ENCODE measurements around the gene AKAP13. TPM values are rescaled to one million over a fixed set of nuclear protein-coding genes. Genes with fewer than 3 reads are reported as not detected.

The AKAP13 gene
- total and polyA plus RNA-seq, 2 donors (not counting 1 experiment from before 2014, with no cell fraction given) = 73.8 to 358 TPM

GRCh38 chr15:85589851-85590250 lies 209.4 kb downstream of the AKAP13 start:
- H2AFZ ChIP-seq (ENCODE audit: insufficient read depth, low read depth, low read length, poor library complexity, severe bottlenecking) = no peak overlapping the region
- ChIA-PET POLR2A (no interaction called here), CTCF (no interaction called here)
- no peak overlapping the region for H3K4me2 ChIP-seq (replicated peaks; ENCODE audit: low read depth, low read length, poor library complexity, severe bottlenecking)
- WGBS (ENCODE audit: insufficient coverage) = no CpG with 5 or more reads among the region's 2 CpGs
- H3K27me3 ChIP-seq (replicated peaks in 1 of 4; ENCODE audit: control extremely low read depth in 1 of 4, control insufficient read depth in 3 of 4, insufficient read depth in 4 of 4, low read length in 3 of 4) = no peaks in the 10 kb centered on the region
- Mint-ChIP-seq H3K4me1 (peaks cover 16% of the 10 kb centered on the region), H3K27ac (no peak overlapping the region), H3K27me3 (no peaks in the 10 kb centered on the region), H3K9me3 (ENCODE audit: insufficient read depth) (no peaks in the 10 kb centered on the region), H3K4me3 (no peak overlapping the region)
- H3K79me2 ChIP-seq (ENCODE audit: control insufficient read depth, insufficient read depth, low read length) = peaks cover 72% of the 10 kb centered on the region
- intact Hi-C loops (cut with micrococcal nuclease) = loop anchor here (10.0 kb wide), 1 partner anchor 275 kb away; no protein-coding TSS in a partner anchor
- peaks cover 14 to 57% of the 10 kb centered on the region in 2 experiments for H3K36me3 ChIP-seq (replicated peaks in 1 of 2; ENCODE audit: control extremely low read depth in 1 of 2, control insufficient read depth in 1 of 2, extremely low read depth in 1 of 2, insufficient read depth in 2 of 2, low read length in 1 of 2)
- no peak overlapping the region for H3K4me3 ChIP-seq (ENCODE audit: control extremely low read depth in 1 of 5, extremely low read depth in 1 of 5, insufficient read depth in 1 of 5, low read depth in 2 of 5, low read length in 4 of 5)
- H3K9me3 ChIP-seq (ENCODE audit: control extremely low read depth in 1 of 3, control insufficient read depth in 2 of 3, insufficient read depth in 1 of 3, low read length in 2 of 3) = no peaks in the 10 kb centered on the region
- no peak overlapping the region for H3K27ac ChIP-seq (ENCODE audit: low read length in 2 of 2)
- ATAC-seq (ENCODE audit: low read depth) (no peak), DNase-seq (no peak)
- H3K9ac ChIP-seq (ENCODE audit: low read length) = no peak overlapping the region
- H3K4me1 ChIP-seq (ENCODE audit: control insufficient read depth in 2 of 2, insufficient read depth in 2 of 2, low read length in 2 of 2) = peaks cover 5 to 7% of the 10 kb centered on the region in 2 donors
- TF ChIP-seq EZH2 (IDR thresholded peaks at IDR 0.05; ENCODE audit: borderline replicate concordance, insufficient read depth, low read depth, low read length, poor library complexity, severe bottlenecking) (no peak), CTCF (IDR thresholded peaks at IDR 0.05) (no peak)
- peaks cover 20% of the 10 kb centered on the region for H4K20me1 ChIP-seq (ENCODE audit: control insufficient read depth, insufficient read depth, low read length, poor library complexity, severe bottlenecking)

DNA sequence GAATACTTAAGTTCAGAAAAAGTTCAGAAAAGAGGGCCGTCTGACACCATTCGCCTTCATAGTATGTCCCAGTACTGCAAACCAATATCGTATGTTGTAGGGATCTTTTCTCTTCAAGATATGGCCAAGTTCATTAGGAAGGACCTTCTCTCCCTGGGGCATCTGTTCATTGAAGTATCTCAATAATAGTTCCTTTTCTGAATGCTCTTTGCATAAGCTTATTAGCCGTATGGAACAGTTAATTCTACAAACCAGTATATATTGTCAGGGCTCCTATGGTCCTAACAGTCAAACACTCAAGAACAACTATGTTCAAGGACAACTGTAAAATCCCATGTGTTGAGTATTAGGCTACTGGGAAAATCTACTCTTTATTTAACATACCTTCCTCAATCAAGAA lies 211.2 kb downstream of the AKAP13 start:
- no peaks in the 10 kb centered on the region for H3K9me3 Mint-ChIP-seq (ENCODE audit: insufficient read depth)
- H3K27me3 Mint-ChIP-seq = no peaks in the 10 kb centered on the region
- Histone ChIP-seq H3K27me3 (replicated peaks in 1 of 4; ENCODE audit: control extremely low read depth in 1 of 4, control insufficient read depth in 3 of 4, insufficient read depth in 4 of 4, low read length in 3 of 4) (no peaks in the 10 kb centered on the region), H3K79me2 (ENCODE audit: control insufficient read depth, insufficient read depth, low read length) (peaks cover 63% of the 10 kb centered on the region), H4K20me1 (ENCODE audit: control insufficient read depth, insufficient read depth, low read length, poor library complexity, severe bottlenecking) (peaks cover 21% of the 10 kb centered on the region), H3K9ac (ENCODE audit: low read length) (no peak overlapping the region), H3K4me2 (replicated peaks; ENCODE audit: low read depth, low read length, poor library complexity, severe bottlenecking) (no peak overlapping the region), H2AFZ (ENCODE audit: insufficient read depth, low read depth, low read length, poor library complexity, severe bottlenecking) (no peak overlapping the region), H3K36me3 (replicated peaks in 1 of 2; ENCODE audit: control extremely low read depth in 1 of 2, control insufficient read depth in 1 of 2, extremely low read depth in 1 of 2, insufficient read depth in 2 of 2, low read length in 1 of 2) (peaks cover 10 to 51% of the 10 kb centered on the region in 2 experiments), H3K4me3 (ENCODE audit: control extremely low read depth in 1 of 5, extremely low read depth in 1 of 5, insufficient read depth in 1 of 5, low read depth in 2 of 5, low read length in 4 of 5) (no peak overlapping the region), H3K4me1 (ENCODE audit: control insufficient read depth in 2 of 2, insufficient read depth in 2 of 2, low read length in 2 of 2) (no peaks in the 10 kb centered on the region), H3K9me3 (ENCODE audit: control extremely low read depth in 1 of 3, control insufficient read depth in 2 of 3, insufficient read depth in 1 of 3, low read length in 2 of 3) (no peaks in the 10 kb centered on the region), H3K27ac (ENCODE audit: low read length in 2 of 2) (no peak overlapping the region)
- ChIA-PET POLR2A (no interaction called here), CTCF (interaction anchor here (1.2 kb wide), 1 partner anchor 87 kb away, joined by 4 read pairs; no protein-coding TSS in a partner anchor)
- H3K27ac Mint-ChIP-seq = no peak overlapping the region
- intact Hi-C loops (cut with micrococcal nuclease) = no loop called here
- no peak overlapping the region for H3K4me3 Mint-ChIP-seq
- WGBS (ENCODE audit: insufficient coverage) = no CpG with 5 or more reads among the region's 4 CpGs
- DNase-seq = no peak
- ATAC-seq (ENCODE audit: low read depth) = no peak
- no peak for TF ChIP-seq EZH2 (IDR thresholded peaks at IDR 0.05; ENCODE audit: borderline replicate concordance, insufficient read depth, low read depth, low read length, poor library complexity, severe bottlenecking)
- TF ChIP-seq CTCF (IDR thresholded peaks at IDR 0.05) = no peak
- peaks cover 9% of the 10 kb centered on the region for H3K4me1 Mint-ChIP-seq

All from B cell (primary cell).